Measurements from ENCODE around the gene INF2.
"Not testable (repeated sequence)": the region's sequence is repeated elsewhere in the genome, so short reads cannot be mapped to it uniquely, and the experiment has no call there.

- not testable (repeated sequence) for TF ChIP-seq EZH2 (IDR thresholded peaks at IDR 0.05; ENCODE audit: insufficient read depth, poor library complexity, severe bottlenecking); EZH2phosphoT487 (IDR thresholded peaks at IDR 0.05; ENCODE audit: insufficient read depth, low read depth)
These were observed 61.3 kb downstream of the INF2 start for GRCh38 chr14:104750753-104751057.

Measured in GM23248 (cell line).